Right lobe of liver (tissue), 4 donors: ENCODE measurements around the gene UQCC2.

Experiments
- CTCF ChIP-seq, 4 donors: fragments of 200-600 bp in 3 of 4; fragments of 450-650 bp in 1 of 4; IDR thresholded peaks; one replicate each; pipeline versions ENCODE4 v1.5.1 to v1.8.0; 2016 to 2022; ENCODE audit warnings: antibody characterized with exemption in 4 of 4, mild to moderate bottlenecking in 2 of 4
- POLR2A ChIP-seq: fragments of 450-650 bp; IDR thresholded peaks from one replicate; pipeline ENCODE4 v1.6.1; 2017; ENCODE audit warnings: antibody characterized with exemption, mild to moderate bottlenecking
- donor health status: DM: no; HTN: no; CAD: no.
- donor health status: DM: no; HTN: no; CAD: no.
- donor health status: DM: no; HTN: yes; CAD: no.

GRCh38 chr6:33730611-33731010, 19.1 kb upstream of the UQCC2 start:
- TF ChIP-seq POLR2A (no peak), CTCF (IDR thresholded peaks at IDR 0.05) (no peak)
